ENCODE results near the gene AVL9.
A peak's percentile ranks its signal among the peaks of the same experiment; 100 is the strongest.

The AVL9 gene

GRCh38 chr7:32516551-32517100 is 21.3 kb downstream of the AVL9 start:
- ChIA-PET POLR2A (no interaction called here), CTCF (no interaction called here)
- Histone ChIP-seq H3K4me3 (ENCODE audit: control insufficient read depth in 1 of 7, extremely low read depth in 1 of 7, insufficient read depth in 4 of 7, low read depth in 2 of 7, low read length in 6 of 7) (no peak overlapping the region), H3K36me3 (ENCODE audit: control insufficient read depth in 4 of 4, insufficient read depth in 4 of 4, low read length in 3 of 4) (peaks cover 5 to 36% (median 21%) of the 10 kb centered on the region in 4 experiments), H3K9me3 (ENCODE audit: control extremely low read depth in 1 of 5, control insufficient read depth in 4 of 5, insufficient read depth in 2 of 5, low read depth in 1 of 5, low read length in 4 of 5) (peaks cover 1 to 34% (median 15%) of the 10 kb centered on the region in 5 experiments), H3K27me3 (replicated peaks in 2 of 5; ENCODE audit: control insufficient read depth in 4 of 5, insufficient read depth in 5 of 5, low read length in 4 of 5) (no peaks in the 10 kb centered on the region), H3K4me1 (ENCODE audit: control extremely low read depth in 1 of 4, control insufficient read depth in 4 of 4, insufficient read depth in 4 of 4, low read length in 3 of 4) (no peaks in the 10 kb centered on the region), H3K27ac (ENCODE audit: insufficient read depth in 1 of 2, low read depth in 1 of 2, low read length in 2 of 2, poor library complexity in 1 of 2, severe bottlenecking in 2 of 2) (no peak overlapping the region)
- no peak for DNase-seq
- WGBS (ENCODE audit: insufficient coverage): no CpG with 5 or more reads among the region's 3 CpGs

DNA sequence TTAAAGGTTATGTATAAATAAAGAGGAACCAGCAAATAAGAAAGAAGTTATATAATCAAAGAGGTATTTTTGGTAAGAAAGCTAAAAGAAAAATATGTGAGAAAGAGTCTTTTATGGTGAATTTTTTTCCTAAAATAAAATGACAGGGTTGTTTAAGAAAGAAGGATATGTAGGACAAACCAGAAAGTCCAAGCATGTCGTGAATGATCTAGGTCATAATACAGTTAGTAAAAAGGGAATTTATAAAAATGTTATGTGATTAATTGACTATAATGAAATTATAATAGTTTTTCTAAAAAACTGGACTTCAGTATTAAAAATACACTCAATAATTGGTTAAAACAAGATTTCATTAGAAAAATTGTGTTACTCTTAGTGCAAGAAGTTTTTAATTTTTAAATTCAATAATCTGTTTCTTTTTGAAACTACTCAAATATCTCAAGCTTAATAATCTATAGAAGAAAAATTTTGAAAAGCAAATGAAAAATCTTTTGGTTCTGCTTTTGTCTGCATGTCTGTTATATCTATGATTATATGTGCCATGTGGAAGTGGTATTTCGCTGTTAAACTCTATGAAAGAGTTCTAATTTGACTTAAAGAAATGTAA is 23.3 kb downstream of the AVL9 start:
- POLR2A ChIA-PET: no interaction called here
- WGBS (ENCODE audit: insufficient coverage): 100% methylated on average over 1 of the region's 2 CpGs

GRCh38 chr7:32519763-32520162 is 24.5 kb downstream of the AVL9 start:
- CTCF ChIA-PET: interaction anchor here (1.0 kb wide), 1 partner anchor 11 kb away, joined by 3 read pairs; no protein-coding TSS in a partner anchor
- no peak overlapping the region for H3K4me3 ChIP-seq (ENCODE audit: control insufficient read depth in 1 of 7, extremely low read depth in 1 of 7, insufficient read depth in 4 of 7, low read depth in 2 of 7, low read length in 6 of 7)
- POLR2A ChIA-PET: no interaction called here
- WGBS (ENCODE audit: insufficient coverage): 100% methylated on average over 1 of the region's 2 CpGs
- peaks cover 5 to 41% (median 24%) of the 10 kb centered on the region in 4 experiments for H3K36me3 ChIP-seq (ENCODE audit: control insufficient read depth in 4 of 4, insufficient read depth in 4 of 4, low read length in 3 of 4)
- peaks cover 1 to 45% (median 22%) of the 10 kb centered on the region in 5 experiments for H3K9me3 ChIP-seq (ENCODE audit: control extremely low read depth in 1 of 5, control insufficient read depth in 4 of 5, insufficient read depth in 2 of 5, low read depth in 1 of 5, low read length in 4 of 5)
- H3K27me3 ChIP-seq (replicated peaks in 2 of 5; ENCODE audit: control insufficient read depth in 4 of 5, insufficient read depth in 5 of 5, low read length in 4 of 5): no peaks in the 10 kb centered on the region
- no peak for DNase-seq
- H3K27ac ChIP-seq (ENCODE audit: insufficient read depth in 1 of 2, low read depth in 1 of 2, low read length in 2 of 2, poor library complexity in 1 of 2, severe bottlenecking in 2 of 2): no peak overlapping the region
- H3K4me1 ChIP-seq (ENCODE audit: control extremely low read depth in 1 of 4, control insufficient read depth in 4 of 4, insufficient read depth in 4 of 4, low read length in 3 of 4): no peaks in the 10 kb centered on the region

More for the DNA sequence above, 23.3 kb downstream of the AVL9 start:
- CTCF ChIA-PET: no interaction called here
- Histone ChIP-seq H3K36me3 (ENCODE audit: control insufficient read depth in 4 of 4, insufficient read depth in 4 of 4, low read length in 3 of 4) (peaks cover 5 to 45% (median 23%) of the 10 kb centered on the region in 4 experiments), H3K27me3 (replicated peaks in 2 of 5; ENCODE audit: control insufficient read depth in 4 of 5, insufficient read depth in 5 of 5, low read length in 4 of 5) (no peaks in the 10 kb centered on the region), H3K4me3 (ENCODE audit: control insufficient read depth in 1 of 7, extremely low read depth in 1 of 7, insufficient read depth in 4 of 7, low read depth in 2 of 7, low read length in 6 of 7) (no peak overlapping the region), H3K4me1 (ENCODE audit: control extremely low read depth in 1 of 4, control insufficient read depth in 4 of 4, insufficient read depth in 4 of 4, low read length in 3 of 4) (no peaks in the 10 kb centered on the region), H3K9me3 (ENCODE audit: control extremely low read depth in 1 of 5, control insufficient read depth in 4 of 5, insufficient read depth in 2 of 5, low read depth in 1 of 5, low read length in 4 of 5) (peaks cover 1 to 45% (median 22%) of the 10 kb centered on the region in 5 experiments), H3K27ac (ENCODE audit: insufficient read depth in 1 of 2, low read depth in 1 of 2, low read length in 2 of 2, poor library complexity in 1 of 2, severe bottlenecking in 2 of 2) (no peak overlapping the region)
- peak in 2 of 3 donors; percentile 66 to 69 for DNase-seq

- CTCF ChIA-PET: interaction anchor here (0.6 to 0.8 kb wide), 2 partner anchors 19 to 21 kb away, joined by 3 read pairs; no protein-coding TSS in a partner anchor
Observed at GRCh38 chr7:32522746-32523530, 27.6 kb downstream of the AVL9 start.

GRCh38 chr7:32524631-32525030 is 29.3 kb downstream of the AVL9 start:
- DNase-seq: no peak
- Histone ChIP-seq H3K4me1 (ENCODE audit: control extremely low read depth in 1 of 4, control insufficient read depth in 4 of 4, insufficient read depth in 4 of 4, low read length in 3 of 4) (no peaks in the 10 kb centered on the region), H3K9me3 (ENCODE audit: control extremely low read depth in 1 of 5, control insufficient read depth in 4 of 5, insufficient read depth in 2 of 5, low read depth in 1 of 5, low read length in 4 of 5) (peaks cover 0 to 29% (median 16%) of the 10 kb centered on the region in 5 experiments), H3K27me3 (replicated peaks in 2 of 5; ENCODE audit: control insufficient read depth in 4 of 5, insufficient read depth in 5 of 5, low read length in 4 of 5) (no peaks in the 10 kb centered on the region), H3K27ac (ENCODE audit: insufficient read depth in 1 of 2, low read depth in 1 of 2, low read length in 2 of 2, poor library complexity in 1 of 2, severe bottlenecking in 2 of 2) (no peak overlapping the region), H3K36me3 (ENCODE audit: control insufficient read depth in 4 of 4, insufficient read depth in 4 of 4, low read length in 3 of 4) (peaks cover 0 to 20% (median 17%) of the 10 kb centered on the region in 4 experiments), H3K4me3 (ENCODE audit: control insufficient read depth in 1 of 7, extremely low read depth in 1 of 7, insufficient read depth in 4 of 7, low read depth in 2 of 7, low read length in 6 of 7) (no peak overlapping the region)
- CTCF ChIA-PET: no interaction called here
- POLR2A ChIA-PET: no interaction called here

More at GRCh38 chr7:32522746-32523530, 27.6 kb downstream of the AVL9 start:
- Histone ChIP-seq H3K27ac (ENCODE audit: insufficient read depth in 1 of 2, low read depth in 1 of 2, low read length in 2 of 2, poor library complexity in 1 of 2, severe bottlenecking in 2 of 2) (no peak overlapping the region), H3K4me3 (ENCODE audit: control insufficient read depth in 1 of 7, extremely low read depth in 1 of 7, insufficient read depth in 4 of 7, low read depth in 2 of 7, low read length in 6 of 7) (no peak overlapping the region), H3K4me1 (ENCODE audit: control extremely low read depth in 1 of 4, control insufficient read depth in 4 of 4, insufficient read depth in 4 of 4, low read length in 3 of 4) (no peaks in the 10 kb centered on the region), H3K27me3 (replicated peaks in 2 of 5; ENCODE audit: control insufficient read depth in 4 of 5, insufficient read depth in 5 of 5, low read length in 4 of 5) (no peaks in the 10 kb centered on the region), H3K9me3 (ENCODE audit: control extremely low read depth in 1 of 5, control insufficient read depth in 4 of 5, insufficient read depth in 2 of 5, low read depth in 1 of 5, low read length in 4 of 5) (peaks cover 1 to 37% (median 19%) of the 10 kb centered on the region in 5 experiments), H3K36me3 (ENCODE audit: control insufficient read depth in 4 of 4, insufficient read depth in 4 of 4, low read length in 3 of 4) (peaks cover 0 to 21% (median 16%) of the 10 kb centered on the region in 4 experiments)
- DNase-seq: peak in 1 of 3 donors; percentile 16
- WGBS (ENCODE audit: insufficient coverage): 97% methylated on average over 4 of the region's 6 CpGs
- POLR2A ChIA-PET: no interaction called here

- WGBS (ENCODE audit: insufficient coverage): no CpG with 5 or more reads among the region's 4 CpGs
- POLR2A ChIA-PET: no interaction called here
- DNase-seq: no peak
- no peaks in the 10 kb centered on the region for H3K4me1 ChIP-seq (ENCODE audit: control extremely low read depth in 1 of 4, control insufficient read depth in 4 of 4, insufficient read depth in 4 of 4, low read length in 3 of 4)
- peaks cover 0 to 17% (median 7%) of the 10 kb centered on the region in 5 experiments for H3K9me3 ChIP-seq (ENCODE audit: control extremely low read depth in 1 of 5, control insufficient read depth in 4 of 5, insufficient read depth in 2 of 5, low read depth in 1 of 5, low read length in 4 of 5)
- peaks cover 0 to 12% (median 11%) of the 10 kb centered on the region in 4 experiments for H3K36me3 ChIP-seq (ENCODE audit: control insufficient read depth in 4 of 4, insufficient read depth in 4 of 4, low read length in 3 of 4)
- H3K27ac ChIP-seq (ENCODE audit: insufficient read depth in 1 of 2, low read depth in 1 of 2, low read length in 2 of 2, poor library complexity in 1 of 2, severe bottlenecking in 2 of 2): no peak overlapping the region
- CTCF ChIA-PET: no interaction called here
- no peak overlapping the region for H3K4me3 ChIP-seq (ENCODE audit: control insufficient read depth in 1 of 7, extremely low read depth in 1 of 7, insufficient read depth in 4 of 7, low read depth in 2 of 7, low read length in 6 of 7)
- H3K27me3 ChIP-seq (replicated peaks in 2 of 5; ENCODE audit: control insufficient read depth in 4 of 5, insufficient read depth in 5 of 5, low read length in 4 of 5): no peaks in the 10 kb centered on the region
Observed at GRCh38 chr7:32525839-32526238, 30.6 kb downstream of the AVL9 start.

DNA sequence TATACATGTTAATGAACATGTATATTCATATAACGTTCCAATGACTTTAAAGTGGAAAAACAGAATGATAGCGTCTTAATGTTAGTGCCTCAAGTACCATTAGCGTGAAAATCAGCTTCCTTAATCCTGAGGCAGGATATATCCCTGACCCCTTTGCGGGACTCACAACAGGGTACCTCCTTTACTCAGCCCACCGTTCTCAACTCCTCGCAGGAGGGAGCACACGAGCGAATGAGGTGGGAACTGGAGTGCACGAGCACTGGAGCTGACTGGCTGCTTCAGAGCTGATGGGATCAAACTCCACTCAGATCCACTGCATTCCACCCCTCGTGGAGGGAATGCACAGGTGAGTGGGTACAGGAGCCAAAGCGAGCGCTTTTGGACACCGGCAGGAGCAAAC is 36.1 kb downstream of the AVL9 start:
- Histone ChIP-seq H3K36me3 (ENCODE audit: control insufficient read depth in 4 of 4, insufficient read depth in 4 of 4, low read length in 3 of 4) (peaks cover 0 to 16% (median 9%) of the 10 kb centered on the region in 4 experiments), H3K4me3 (ENCODE audit: control insufficient read depth in 1 of 7, extremely low read depth in 1 of 7, insufficient read depth in 4 of 7, low read depth in 2 of 7, low read length in 6 of 7) (no peak overlapping the region), H3K27me3 (replicated peaks in 2 of 5; ENCODE audit: control insufficient read depth in 4 of 5, insufficient read depth in 5 of 5, low read length in 4 of 5) (no peaks in the 10 kb centered on the region), H3K27ac (ENCODE audit: insufficient read depth in 1 of 2, low read depth in 1 of 2, low read length in 2 of 2, poor library complexity in 1 of 2, severe bottlenecking in 2 of 2) (no peak overlapping the region), H3K4me1 (ENCODE audit: control extremely low read depth in 1 of 4, control insufficient read depth in 4 of 4, insufficient read depth in 4 of 4, low read length in 3 of 4) (peaks cover 0 to 12% (median 5%) of the 10 kb centered on the region in 4 experiments), H3K9me3 (ENCODE audit: control extremely low read depth in 1 of 5, control insufficient read depth in 4 of 5, insufficient read depth in 2 of 5, low read depth in 1 of 5, low read length in 4 of 5) (peaks cover 0 to 2% (median 0%) of the 10 kb centered on the region in 5 experiments)
- ChIA-PET POLR2A (no interaction called here), CTCF (interaction anchor here (1.5 kb wide), 1 partner anchor 11 kb away, joined by 3 read pairs; no protein-coding TSS in a partner anchor)
- no peak for DNase-seq
- 98% methylated on average over 12 of the region's 13 CpGs for WGBS (ENCODE audit: insufficient coverage)

Data from common myeloid progenitor, CD34-positive (primary cell).